Measurements from ENCODE around the gene COLQ.

COLQ gene

GRCh38 chr3:15519096-15519495, 2.4 kb downstream of the COLQ start:
- DNase-seq, result no peak

- DNase-seq, result no peak
Measured at GRCh38 chr3:15514663-15515340, 6.7 kb downstream of the COLQ start.

GRCh38 chr3:15513810-15514662, 7.5 kb downstream of the COLQ start:
- DNase-seq, result no peak

- DNase-seq, result no peak
Measured at GRCh38 chr3:15513116-15513515, 8.4 kb downstream of the COLQ start.

- DNase-seq, result no peak
Measured at GRCh38 chr3:15512166-15512565, 9.3 kb downstream of the COLQ start.

- no peak for DNase-seq
Measured at GRCh38 chr3:15511156-15511555, 10.3 kb downstream of the COLQ start.

- DNase-seq, result no peak
Measured at GRCh38 chr3:15510493-15510892, 11.0 kb downstream of the COLQ start.

GRCh38 chr3:15506571-15506970, 14.9 kb downstream of the COLQ start:
- DNase-seq, result no peak

- DNase-seq, result no peak
Measured at GRCh38 chr3:15505479-15506165, 15.9 kb downstream of the COLQ start.

- no peak for DNase-seq
Measured at GRCh38 chr3:15502616-15503015, 18.9 kb downstream of the COLQ start.

- no peak for DNase-seq
Measured at GRCh38 chr3:15501126-15501525, 20.4 kb downstream of the COLQ start.

GRCh38 chr3:15500107-15500724, 21.3 kb downstream of the COLQ start:
- DNase-seq, result no peak

GRCh38 chr3:15499536-15499935, 22.0 kb downstream of the COLQ start:
- no peak for DNase-seq

GRCh38 chr3:15498431-15499214, 22.9 kb downstream of the COLQ start:
- no peak for DNase-seq

GRCh38 chr3:15497964-15498363, 23.5 kb downstream of the COLQ start:
- no peak for DNase-seq

- no peak for DNase-seq
Measured at GRCh38 chr3:15496341-15496664, 25.2 kb downstream of the COLQ start.

GRCh38 chr3:15495461-15496340, 25.8 kb downstream of the COLQ start:
- no peak for DNase-seq

- no peak for DNase-seq
Measured at GRCh38 chr3:15493436-15493835, 28.1 kb downstream of the COLQ start.

GRCh38 chr3:15492847-15493360, 28.6 kb downstream of the COLQ start:
- DNase-seq, result no peak

- no peak for DNase-seq
Measured at GRCh38 chr3:15491143-15491542, 30.4 kb downstream of the COLQ start.

GRCh38 chr3:15490158-15490557, 31.3 kb downstream of the COLQ start:
- DNase-seq, result no peak

Measured in CD4-positive, alpha-beta T cell treated with Interleukin-1 beta for 1 hour (primary cell).